Mucosa of stomach (tissue), 1 donor: ENCODE results near the gene CPXM1.

ENCODE experiments used
- H3K27me3 ChIP-seq: one replicate; pipeline ENCODE4 v1.7.0; 2013; ENCODE audit warnings: mild to moderate bottlenecking, low read length; ENCODE audit not compliant: control insufficient read depth, insufficient read depth
- H3K36me3 ChIP-seq: one replicate; pipeline ENCODE4 v1.7.0; 2013; ENCODE audit warnings: low read length; ENCODE audit not compliant: control insufficient read depth, insufficient read depth
- H3K4me1 ChIP-seq: one replicate; pipeline ENCODE4 v1.7.0; 2013; ENCODE audit warnings: mild to moderate bottlenecking, low read length; ENCODE audit not compliant: control insufficient read depth, insufficient read depth
- H3K4me3 ChIP-seq: one replicate; pipeline ENCODE4 v1.7.0; 2013; ENCODE audit warnings: low read length
- H3K9ac ChIP-seq: one replicate; pipeline ENCODE4 v1.7.0; 2013; ENCODE audit warnings: mild to moderate bottlenecking, low read length, moderate library complexity
- H3K9me3 ChIP-seq: one replicate; pipeline ENCODE4 v1.7.0; 2013; ENCODE audit warnings: mild to moderate bottlenecking, low read length, moderate library complexity; ENCODE audit not compliant: control insufficient read depth
- donor health status: Pancreatic carcinoma.

The CPXM1 gene

DNA sequence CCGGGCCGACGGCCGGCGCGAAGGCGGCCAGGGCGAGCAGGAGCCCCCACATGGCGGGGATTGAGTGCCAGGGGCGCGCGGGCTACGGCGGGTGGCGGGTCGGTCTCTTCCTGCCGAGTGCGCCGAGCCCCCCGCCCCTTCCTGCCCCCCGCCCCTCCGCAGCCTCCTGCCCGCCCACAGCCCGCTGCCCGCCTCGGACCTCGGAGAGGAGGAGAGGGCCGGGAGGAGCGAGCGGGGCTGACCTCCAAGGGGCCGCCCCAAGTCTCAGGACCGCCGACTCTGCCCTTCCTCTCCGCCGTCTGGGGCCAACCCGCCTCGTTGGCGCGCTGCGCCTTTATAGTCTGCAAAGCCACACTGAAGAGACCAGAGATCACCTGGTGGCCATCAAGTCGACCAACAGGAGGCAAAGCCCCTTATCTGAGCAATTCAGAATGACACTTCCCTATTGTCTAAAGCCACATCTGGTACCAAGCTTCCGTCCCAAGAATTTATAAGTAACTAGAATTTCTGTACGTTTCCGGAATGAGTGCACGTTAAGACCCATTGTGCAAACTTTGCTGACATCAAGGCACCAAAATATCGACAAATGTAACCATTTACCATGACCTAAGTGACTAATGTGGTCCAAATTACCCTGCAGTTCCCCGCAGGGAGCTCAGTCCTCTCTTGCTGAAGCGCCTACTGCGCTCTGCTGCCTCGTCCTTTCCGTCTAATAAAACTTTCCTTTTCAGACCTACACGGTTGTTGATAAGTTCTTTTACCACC is at the start of gene CPXM1:
Gene CPXM1 (minus strand): TSS at position 107 of the 765 bp plus-strand sequence. CDS start 55 bp downstream, at position 52.
- H3K4me1 ChIP-seq: no peaks in the 10 kb centered on the region
- no peaks in the 10 kb centered on the region for H3K36me3 ChIP-seq
- no peak within 1 kb of the TSS for H3K4me3 ChIP-seq
- H3K9ac ChIP-seq: no peak within 1 kb of the TSS
- no peaks in the 10 kb centered on the region for H3K9me3 ChIP-seq
- H3K27me3 ChIP-seq: peaks cover 70% of the 10 kb centered on the region

DNA sequence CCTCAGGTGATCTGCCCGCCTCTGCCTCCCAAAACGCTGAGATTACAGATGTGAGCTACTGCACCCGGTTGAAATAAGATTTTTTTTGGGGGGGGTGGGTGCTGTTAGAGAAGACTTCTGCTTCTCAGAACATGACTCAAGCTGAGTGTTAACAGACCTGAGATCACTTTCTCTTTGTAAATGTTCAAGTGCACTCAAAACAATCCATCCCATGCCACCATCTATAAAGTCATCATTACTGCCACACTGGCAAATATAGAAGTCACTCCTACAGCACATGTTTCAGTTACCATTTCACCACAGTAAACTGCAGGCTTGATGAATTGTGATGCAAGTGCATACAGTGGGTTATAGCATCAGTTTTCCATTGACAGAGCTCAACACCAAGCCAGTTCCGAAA is 49.1 kb upstream of the CPXM1 start:
- Histone ChIP-seq H3K9ac (no peak overlapping the region), H3K4me3 (no peak overlapping the region), H3K27me3 (no peaks in the 10 kb centered on the region), H3K4me1 (no peaks in the 10 kb centered on the region), H3K9me3 (no peaks in the 10 kb centered on the region), H3K36me3 (no peaks in the 10 kb centered on the region)

GRCh38 chr20:2847802-2848201 is 47.4 kb upstream of the CPXM1 start:
- no peaks in the 10 kb centered on the region for H3K36me3 ChIP-seq

DNA sequence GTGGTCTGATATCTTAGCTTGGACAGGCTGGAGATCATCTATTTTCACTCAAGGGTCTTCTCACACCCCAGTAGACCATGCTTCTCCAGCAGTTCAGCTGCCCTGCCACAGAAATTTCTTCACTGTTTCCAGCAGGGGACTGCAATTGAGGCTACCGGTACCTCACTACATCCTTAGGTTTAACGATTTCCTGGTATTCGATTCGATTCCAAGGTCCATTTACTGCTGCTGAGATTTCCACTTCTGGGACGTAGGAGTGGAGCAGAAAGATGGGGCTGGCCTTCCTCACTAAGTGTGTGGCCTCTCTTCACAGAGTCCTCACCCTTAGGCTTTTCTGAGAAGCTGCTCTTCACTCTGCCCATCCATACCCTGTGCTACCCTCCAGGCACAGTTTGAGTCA is 46.3 kb upstream of the CPXM1 start:
- Histone ChIP-seq H3K27me3 (no peaks in the 10 kb centered on the region), H3K36me3 (no peaks in the 10 kb centered on the region), H3K9ac (no peak overlapping the region), H3K4me1 (peaks cover under 1% of the 10 kb centered on the region), H3K4me3 (no peak overlapping the region), H3K9me3 (no peaks in the 10 kb centered on the region)

More at GRCh38 chr20:2847802-2848201, 47.4 kb upstream of the CPXM1 start:
- H3K9ac ChIP-seq: no peak overlapping the region
- no peaks in the 10 kb centered on the region for H3K9me3 ChIP-seq
- no peaks in the 10 kb centered on the region for H3K27me3 ChIP-seq
- no peaks in the 10 kb centered on the region for H3K4me1 ChIP-seq
- H3K4me3 ChIP-seq: no peak overlapping the region

DNA sequence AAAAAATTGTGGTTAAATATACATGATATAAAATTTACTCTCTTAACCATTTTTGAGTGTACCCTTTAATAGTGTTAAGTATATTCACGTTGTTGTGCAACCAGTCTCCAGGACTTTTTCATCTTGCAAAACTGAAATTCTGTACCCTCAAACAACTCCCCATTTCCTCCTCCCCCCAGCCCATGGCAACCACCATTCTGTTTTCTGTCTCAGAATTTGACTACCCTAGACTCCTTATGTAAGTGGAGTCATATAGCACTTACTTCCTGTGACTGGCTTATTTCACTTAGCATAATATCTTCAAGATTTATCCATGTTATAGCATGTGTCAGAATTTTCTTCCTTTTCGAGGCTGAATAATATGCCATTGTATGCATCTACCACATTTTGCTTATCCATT is 45.2 kb upstream of the CPXM1 start:
- Histone ChIP-seq H3K27me3 (no peaks in the 10 kb centered on the region), H3K36me3 (no peaks in the 10 kb centered on the region), H3K9me3 (no peaks in the 10 kb centered on the region), H3K4me1 (peaks cover 8% of the 10 kb centered on the region), H3K4me3 (no peak overlapping the region), H3K9ac (no peak overlapping the region)

GRCh38 chr20:2840967-2841531 is 40.6 kb upstream of the CPXM1 start:
- Histone ChIP-seq H3K4me1 (peaks cover 17% of the 10 kb centered on the region), H3K4me3 (peak overlapping the region; percentile 49), H3K36me3 (no peaks in the 10 kb centered on the region), H3K9ac (peak overlapping the region; percentile 48), H3K27me3 (no peaks in the 10 kb centered on the region), H3K9me3 (no peaks in the 10 kb centered on the region)

DNA sequence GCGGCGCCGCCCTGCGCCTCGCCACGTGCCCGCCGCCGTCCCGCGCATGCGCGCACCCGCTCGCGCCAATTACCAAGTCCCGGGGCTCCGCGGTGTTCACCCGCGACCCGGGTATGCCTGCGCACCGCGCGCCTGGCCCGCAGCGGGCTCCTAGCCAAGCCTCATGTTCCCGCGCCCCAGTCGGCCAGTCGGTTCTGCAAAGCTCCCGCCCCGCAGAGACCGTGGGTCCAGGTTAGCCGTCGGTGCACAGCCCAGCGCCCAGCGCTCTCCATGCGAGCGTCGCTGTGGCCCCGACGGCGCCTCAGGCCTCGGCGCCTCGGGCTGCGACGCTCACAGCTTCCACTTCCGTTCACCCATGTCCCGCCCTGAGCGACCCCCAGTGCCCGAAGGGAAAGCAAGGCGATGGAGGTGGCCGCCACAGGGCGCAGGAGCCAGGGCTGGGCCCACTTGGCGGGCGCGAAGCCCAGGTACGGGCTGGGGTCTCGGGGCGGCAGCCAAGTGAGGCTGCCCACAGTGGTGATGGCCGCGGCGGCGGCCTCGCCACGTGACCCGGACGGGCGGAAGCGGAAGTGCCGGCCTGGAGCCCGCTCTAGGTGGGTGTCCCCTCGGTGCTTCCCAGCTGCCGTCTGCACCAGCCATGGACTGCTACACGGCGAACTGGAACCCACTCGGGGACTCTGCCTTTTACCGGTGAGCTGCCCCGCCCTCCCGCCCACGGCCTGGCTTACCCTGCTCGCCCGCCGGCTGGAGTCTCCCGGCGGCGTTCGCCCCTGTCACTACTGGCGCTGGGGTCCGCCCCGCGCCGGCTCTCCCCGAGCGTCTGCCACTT is 39.9 kb upstream of the CPXM1 start, which contains the start of the genes PCED1A and VPS16:
Gene PCED1A (minus strand): TSS at position 518 of the 829 bp plus-strand sequence. CDS start 743 bp downstream, outside the sequence.
Gene VPS16 (plus strand): TSS at position 608 of the 829 bp plus-strand sequence. CDS start 30 bp downstream, at position 638.
- Histone ChIP-seq H3K4me3 (peak within 1 kb of the TSS; percentile 75), H3K9ac (peak within 1 kb of the TSS; percentile 87), H3K9me3 (no peaks in the 10 kb centered on the region)

GRCh38 chr20:2839732-2840137 is 39.3 kb upstream of the CPXM1 start:
- no peaks in the 10 kb centered on the region for H3K36me3 ChIP-seq
- H3K9ac ChIP-seq: peak overlapping the region; percentile 87
- peak overlapping the region; percentile 75 for H3K4me3 ChIP-seq
- no peaks in the 10 kb centered on the region for H3K9me3 ChIP-seq
- no peaks in the 10 kb centered on the region for H3K27me3 ChIP-seq
- H3K4me1 ChIP-seq: peaks cover 17% of the 10 kb centered on the region

More for the DNA sequence above, 39.9 kb upstream of the CPXM1 start, which contains the start of the genes PCED1A and VPS16:
- Histone ChIP-seq H3K4me1 (peaks cover 17% of the 10 kb centered on the region), H3K27me3 (no peaks in the 10 kb centered on the region), H3K36me3 (no peaks in the 10 kb centered on the region)

GRCh38 chr20:2838847-2839671 is 38.6 kb upstream of the CPXM1 start:
- Histone ChIP-seq H3K9ac (no peak overlapping the region), H3K36me3 (no peaks in the 10 kb centered on the region), H3K9me3 (no peaks in the 10 kb centered on the region), H3K27me3 (no peaks in the 10 kb centered on the region), H3K4me1 (peaks cover 17% of the 10 kb centered on the region), H3K4me3 (no peak overlapping the region)

DNA sequence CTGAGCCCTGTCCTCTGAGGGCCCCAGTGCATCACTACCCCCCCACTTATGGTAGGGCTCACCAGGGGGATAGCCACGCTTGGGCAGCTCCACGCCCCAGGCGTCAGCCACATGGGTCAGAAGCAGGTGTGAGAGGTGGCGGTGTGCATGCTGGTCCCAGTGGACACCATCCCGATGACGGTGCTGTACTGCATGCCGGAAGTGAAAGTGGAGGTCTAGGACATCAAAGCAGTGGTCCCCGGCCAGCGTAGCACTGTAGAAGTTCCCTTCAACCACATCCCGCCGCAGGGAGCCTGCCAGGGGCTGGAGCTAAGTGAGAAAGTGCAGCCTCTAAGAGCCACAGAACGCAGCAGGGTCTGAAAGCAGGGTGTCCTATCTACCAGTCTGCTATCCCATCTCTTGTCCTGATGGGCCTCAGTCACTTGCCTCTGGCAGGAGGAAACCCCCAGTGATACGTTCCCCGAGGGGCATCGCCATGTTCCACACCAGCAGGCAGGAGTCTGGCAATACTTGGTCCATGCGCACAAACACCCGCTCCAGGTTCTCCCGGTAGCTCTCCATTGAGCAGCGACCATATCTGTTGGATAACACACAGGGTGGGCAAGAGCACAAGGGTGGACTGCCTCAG is 37.9 kb upstream of the CPXM1 start:
- H3K9ac ChIP-seq: no peak overlapping the region
- peaks cover 17% of the 10 kb centered on the region for H3K4me1 ChIP-seq
- H3K27me3 ChIP-seq: no peaks in the 10 kb centered on the region
- H3K9me3 ChIP-seq: no peaks in the 10 kb centered on the region
- no peak overlapping the region for H3K4me3 ChIP-seq
- H3K36me3 ChIP-seq: no peaks in the 10 kb centered on the region
